Measurements from ENCODE around the gene RBBP8.

The RBBP8 gene

GRCh38 chr18:22962004-22962403, 28.9 kb downstream of the RBBP8 start:
- H3K9me3 ChIP-seq (ENCODE audit: control insufficient read depth in 2 of 2, low read length in 2 of 2) = no peaks in the 10 kb centered on the region
- no peaks in the 10 kb centered on the region for H3K4me1 ChIP-seq (ENCODE audit: control insufficient read depth in 2 of 2, insufficient read depth in 2 of 2, low read length in 2 of 2)
- H3K27ac ChIP-seq (ENCODE audit: low read depth in 2 of 2, low read length in 2 of 2) = no peak overlapping the region
- H3K4me3 ChIP-seq (ENCODE audit: low read length in 2 of 2) = no peak overlapping the region
- no peaks in the 10 kb centered on the region for H3K27me3 ChIP-seq (ENCODE audit: control insufficient read depth in 2 of 2, insufficient read depth in 2 of 2, low read length in 2 of 2)
- H3K9ac ChIP-seq (ENCODE audit: low read depth in 1 of 2, low read length in 2 of 2) = no peak overlapping the region
- H3K36me3 ChIP-seq (ENCODE audit: control insufficient read depth in 2 of 2, insufficient read depth in 2 of 2, low read length in 2 of 2) = no peaks in the 10 kb centered on the region

DNA sequence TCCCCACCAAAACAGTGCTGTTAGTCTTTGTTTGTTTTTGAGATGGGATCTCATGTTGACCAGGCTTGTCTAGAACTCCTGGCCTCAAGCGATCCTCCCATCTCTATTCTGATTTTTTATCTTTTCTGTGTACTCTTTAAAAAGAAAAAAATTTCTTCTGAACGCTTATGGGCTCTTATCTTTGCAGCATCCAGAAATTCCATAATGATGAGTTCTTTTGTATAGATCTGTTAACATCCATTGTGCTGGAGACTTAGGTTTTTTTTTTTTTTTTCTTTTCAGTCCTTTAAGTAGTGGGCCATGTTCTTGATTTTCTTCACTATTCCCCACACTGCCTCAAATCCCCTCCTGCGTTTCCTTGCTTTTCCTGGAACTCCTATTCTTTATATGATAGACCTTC, 31.0 kb downstream of the RBBP8 start:
- H3K4me3 ChIP-seq (ENCODE audit: low read length in 2 of 2) = no peak overlapping the region
- no peak overlapping the region for H3K27ac ChIP-seq (ENCODE audit: low read depth in 2 of 2, low read length in 2 of 2)
- no peaks in the 10 kb centered on the region for H3K27me3 ChIP-seq (ENCODE audit: control insufficient read depth in 2 of 2, insufficient read depth in 2 of 2, low read length in 2 of 2)
- no peaks in the 10 kb centered on the region for H3K9me3 ChIP-seq (ENCODE audit: control insufficient read depth in 2 of 2, low read length in 2 of 2)
- no peaks in the 10 kb centered on the region for H3K4me1 ChIP-seq (ENCODE audit: control insufficient read depth in 2 of 2, insufficient read depth in 2 of 2, low read length in 2 of 2)
- no peaks in the 10 kb centered on the region for H3K36me3 ChIP-seq (ENCODE audit: control insufficient read depth in 2 of 2, insufficient read depth in 2 of 2, low read length in 2 of 2)
- no peak overlapping the region for H3K9ac ChIP-seq (ENCODE audit: low read depth in 1 of 2, low read length in 2 of 2)

DNA sequence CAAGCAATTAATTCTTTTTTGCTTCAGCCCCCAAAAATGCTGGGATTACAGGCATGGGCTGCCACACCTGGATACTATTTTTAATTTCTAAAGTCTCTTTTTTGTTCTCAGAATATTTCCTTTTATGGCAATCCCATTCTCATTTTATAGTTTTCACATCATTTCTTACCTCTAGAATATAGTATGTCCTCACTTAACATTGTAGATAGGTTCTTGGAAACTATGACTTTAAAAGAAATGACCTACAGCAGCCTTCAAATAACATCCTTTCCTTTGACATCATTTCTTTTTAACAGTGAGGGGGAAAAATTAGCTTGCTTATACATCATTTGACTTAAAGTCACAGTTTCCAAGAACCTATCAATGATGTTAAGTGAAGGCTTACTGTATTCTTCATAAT, 31.6 kb downstream of the RBBP8 start:
- no peak overlapping the region for H3K4me3 ChIP-seq (ENCODE audit: low read length in 2 of 2)
- no peak overlapping the region for H3K9ac ChIP-seq (ENCODE audit: low read depth in 1 of 2, low read length in 2 of 2)
- H3K9me3 ChIP-seq (ENCODE audit: control insufficient read depth in 2 of 2, low read length in 2 of 2) = no peaks in the 10 kb centered on the region
- no peak overlapping the region for H3K27ac ChIP-seq (ENCODE audit: low read depth in 2 of 2, low read length in 2 of 2)
- H3K36me3 ChIP-seq (ENCODE audit: control insufficient read depth in 2 of 2, insufficient read depth in 2 of 2, low read length in 2 of 2) = no peaks in the 10 kb centered on the region
- no peaks in the 10 kb centered on the region for H3K27me3 ChIP-seq (ENCODE audit: control insufficient read depth in 2 of 2, insufficient read depth in 2 of 2, low read length in 2 of 2)
- H3K4me1 ChIP-seq (ENCODE audit: control insufficient read depth in 2 of 2, insufficient read depth in 2 of 2, low read length in 2 of 2) = no peaks in the 10 kb centered on the region

- Histone ChIP-seq H3K4me1 (ENCODE audit: control insufficient read depth in 2 of 2, insufficient read depth in 2 of 2, low read length in 2 of 2) (peaks cover 0 to 4% of the 10 kb centered on the region in 2 donors), H3K27ac (ENCODE audit: low read depth in 2 of 2, low read length in 2 of 2) (no peak overlapping the region), H3K27me3 (ENCODE audit: control insufficient read depth in 2 of 2, insufficient read depth in 2 of 2, low read length in 2 of 2) (no peaks in the 10 kb centered on the region), H3K9me3 (ENCODE audit: control insufficient read depth in 2 of 2, low read length in 2 of 2) (no peaks in the 10 kb centered on the region), H3K4me3 (ENCODE audit: low read length in 2 of 2) (no peak overlapping the region), H3K9ac (ENCODE audit: low read depth in 1 of 2, low read length in 2 of 2) (no peak overlapping the region), H3K36me3 (ENCODE audit: control insufficient read depth in 2 of 2, insufficient read depth in 2 of 2, low read length in 2 of 2) (no peaks in the 10 kb centered on the region)
Measured at GRCh38 chr18:22971038-22971437, 37.9 kb downstream of the RBBP8 start.

GRCh38 chr18:22974001-22974400, 40.9 kb downstream of the RBBP8 start:
- Histone ChIP-seq H3K4me1 (ENCODE audit: control insufficient read depth in 2 of 2, insufficient read depth in 2 of 2, low read length in 2 of 2) (peaks cover 0 to 4% of the 10 kb centered on the region in 2 donors), H3K27ac (ENCODE audit: low read depth in 2 of 2, low read length in 2 of 2) (no peak overlapping the region), H3K27me3 (ENCODE audit: control insufficient read depth in 2 of 2, insufficient read depth in 2 of 2, low read length in 2 of 2) (no peaks in the 10 kb centered on the region), H3K36me3 (ENCODE audit: control insufficient read depth in 2 of 2, insufficient read depth in 2 of 2, low read length in 2 of 2) (no peaks in the 10 kb centered on the region), H3K9ac (ENCODE audit: low read depth in 1 of 2, low read length in 2 of 2) (no peak overlapping the region), H3K9me3 (ENCODE audit: control insufficient read depth in 2 of 2, low read length in 2 of 2) (no peaks in the 10 kb centered on the region), H3K4me3 (ENCODE audit: low read length in 2 of 2) (no peak overlapping the region)

- no peak overlapping the region for H3K27ac ChIP-seq (ENCODE audit: low read depth in 2 of 2, low read length in 2 of 2)
- peaks cover 0 to 4% of the 10 kb centered on the region in 2 donors for H3K4me1 ChIP-seq (ENCODE audit: control insufficient read depth in 2 of 2, insufficient read depth in 2 of 2, low read length in 2 of 2)
- no peaks in the 10 kb centered on the region for H3K27me3 ChIP-seq (ENCODE audit: control insufficient read depth in 2 of 2, insufficient read depth in 2 of 2, low read length in 2 of 2)
- H3K9ac ChIP-seq (ENCODE audit: low read depth in 1 of 2, low read length in 2 of 2) = no peak overlapping the region
- H3K36me3 ChIP-seq (ENCODE audit: control insufficient read depth in 2 of 2, insufficient read depth in 2 of 2, low read length in 2 of 2) = no peaks in the 10 kb centered on the region
- H3K4me3 ChIP-seq (ENCODE audit: low read length in 2 of 2) = no peak overlapping the region
- H3K9me3 ChIP-seq (ENCODE audit: control insufficient read depth in 2 of 2, low read length in 2 of 2) = no peaks in the 10 kb centered on the region
Measured at GRCh38 chr18:22974707-22975106, 41.6 kb downstream of the RBBP8 start.

- Histone ChIP-seq H3K36me3 (ENCODE audit: control insufficient read depth in 2 of 2, insufficient read depth in 2 of 2, low read length in 2 of 2) (no peaks in the 10 kb centered on the region), H3K4me1 (ENCODE audit: control insufficient read depth in 2 of 2, insufficient read depth in 2 of 2, low read length in 2 of 2) (peaks cover 0 to 4% of the 10 kb centered on the region in 2 donors), H3K9me3 (ENCODE audit: control insufficient read depth in 2 of 2, low read length in 2 of 2) (no peaks in the 10 kb centered on the region), H3K4me3 (ENCODE audit: low read length in 2 of 2) (no peak overlapping the region), H3K27me3 (ENCODE audit: control insufficient read depth in 2 of 2, insufficient read depth in 2 of 2, low read length in 2 of 2) (no peaks in the 10 kb centered on the region), H3K27ac (ENCODE audit: low read depth in 2 of 2, low read length in 2 of 2) (no peak overlapping the region), H3K9ac (ENCODE audit: low read depth in 1 of 2, low read length in 2 of 2) (no peak overlapping the region)
Measured at GRCh38 chr18:22975508-22975907, 42.4 kb downstream of the RBBP8 start.

- Histone ChIP-seq H3K4me3 (ENCODE audit: low read length in 2 of 2) (no peak overlapping the region), H3K36me3 (ENCODE audit: control insufficient read depth in 2 of 2, insufficient read depth in 2 of 2, low read length in 2 of 2) (peaks cover 0 to 3% of the 10 kb centered on the region in 2 donors), H3K9ac (ENCODE audit: low read depth in 1 of 2, low read length in 2 of 2) (no peak overlapping the region), H3K9me3 (ENCODE audit: control insufficient read depth in 2 of 2, low read length in 2 of 2) (no peaks in the 10 kb centered on the region), H3K4me1 (ENCODE audit: control insufficient read depth in 2 of 2, insufficient read depth in 2 of 2, low read length in 2 of 2) (peaks cover 0 to 4% of the 10 kb centered on the region in 2 donors), H3K27me3 (ENCODE audit: control insufficient read depth in 2 of 2, insufficient read depth in 2 of 2, low read length in 2 of 2) (no peaks in the 10 kb centered on the region), H3K27ac (ENCODE audit: low read depth in 2 of 2, low read length in 2 of 2) (no peak overlapping the region)
Measured at GRCh38 chr18:22977847-22978701, 44.9 kb downstream of the RBBP8 start.

DNA sequence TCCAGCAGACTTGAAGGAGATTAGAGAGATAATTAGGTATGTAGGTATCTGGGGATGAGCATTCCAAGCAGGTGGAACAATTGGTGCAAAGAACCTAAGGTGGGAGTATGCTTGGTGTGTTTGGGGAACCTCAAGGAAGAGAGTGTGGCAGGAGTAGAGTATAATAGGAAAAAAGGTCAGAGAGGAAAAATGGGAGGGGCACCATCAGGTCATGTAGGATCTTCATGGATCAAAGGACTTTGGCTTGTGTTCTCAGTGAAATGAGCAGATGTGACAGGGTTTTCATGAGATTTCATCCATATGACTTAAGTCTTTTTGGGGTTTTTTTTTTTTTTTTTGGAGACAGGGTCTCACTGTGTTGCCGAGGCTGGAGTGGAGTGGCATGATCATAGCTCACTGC, 47.3 kb downstream of the RBBP8 start:
- Histone ChIP-seq H3K9me3 (ENCODE audit: control insufficient read depth in 2 of 2, low read length in 2 of 2) (no peaks in the 10 kb centered on the region), H3K27me3 (ENCODE audit: control insufficient read depth in 2 of 2, insufficient read depth in 2 of 2, low read length in 2 of 2) (no peaks in the 10 kb centered on the region), H3K4me1 (ENCODE audit: control insufficient read depth in 2 of 2, insufficient read depth in 2 of 2, low read length in 2 of 2) (peaks cover 0 to 4% of the 10 kb centered on the region in 2 donors), H3K9ac (ENCODE audit: low read depth in 1 of 2, low read length in 2 of 2) (no peak overlapping the region), H3K27ac (ENCODE audit: low read depth in 2 of 2, low read length in 2 of 2) (no peak overlapping the region), H3K36me3 (ENCODE audit: control insufficient read depth in 2 of 2, insufficient read depth in 2 of 2, low read length in 2 of 2) (peaks cover 0 to 3% of the 10 kb centered on the region in 2 donors), H3K4me3 (ENCODE audit: low read length in 2 of 2) (no peak overlapping the region)

GRCh38 chr18:22981274-22982133, 48.4 kb downstream of the RBBP8 start:
- H3K27ac ChIP-seq (ENCODE audit: low read depth in 2 of 2, low read length in 2 of 2) = no peak overlapping the region
- peaks cover 0 to 3% of the 10 kb centered on the region in 2 donors for H3K36me3 ChIP-seq (ENCODE audit: control insufficient read depth in 2 of 2, insufficient read depth in 2 of 2, low read length in 2 of 2)
- no peaks in the 10 kb centered on the region for H3K4me1 ChIP-seq (ENCODE audit: control insufficient read depth in 2 of 2, insufficient read depth in 2 of 2, low read length in 2 of 2)

More at GRCh38 chr18:22981274-22982133, 48.4 kb downstream of the RBBP8 start:
- Histone ChIP-seq H3K9ac (ENCODE audit: low read depth in 1 of 2, low read length in 2 of 2) (no peak overlapping the region), H3K4me3 (ENCODE audit: low read length in 2 of 2) (no peak overlapping the region), H3K9me3 (ENCODE audit: control insufficient read depth in 2 of 2, low read length in 2 of 2) (no peaks in the 10 kb centered on the region), H3K27me3 (ENCODE audit: control insufficient read depth in 2 of 2, insufficient read depth in 2 of 2, low read length in 2 of 2) (no peaks in the 10 kb centered on the region)

Measured in mucosa of rectum (tissue), 2 donors.